ENCODE measurements around the gene FBXW4.
A peak's percentile ranks its signal among the peaks of the same experiment; 100 is the strongest.
"Not testable (repeated sequence)": the region's sequence is repeated elsewhere in the genome, so short reads cannot be mapped to it uniquely, and the experiment has no call there.

Gene FBXW4

GRCh38 chr10:101595591-101596433, 99.2 kb downstream of the FBXW4 start:
- H3K27ac ChIP-seq (ENCODE audit: low read depth, low read length): no peak overlapping the region

DNA sequence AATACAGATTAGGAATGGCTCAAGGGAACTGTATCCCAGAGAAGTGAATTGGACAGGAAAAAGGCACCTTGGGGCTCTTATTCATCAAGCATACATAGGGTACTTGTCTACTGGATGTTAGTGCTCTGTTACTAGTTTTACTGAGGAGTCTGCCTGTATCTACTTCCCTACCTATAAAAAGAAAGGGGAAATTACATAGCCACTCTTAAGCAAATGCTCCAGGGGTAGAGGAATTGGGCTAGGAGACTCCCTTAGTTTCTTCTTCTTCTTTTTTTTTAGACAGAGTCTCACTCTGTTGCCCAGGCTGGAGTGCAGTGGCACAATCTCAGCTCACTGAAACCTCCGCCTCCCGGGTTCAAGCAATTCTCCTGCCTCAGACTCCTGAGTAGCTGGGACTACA, 101.6 kb downstream of the FBXW4 start:
- not testable (repeated sequence) for H3K27ac ChIP-seq (ENCODE audit: low read depth, low read length)

More at GRCh38 chr10:101595591-101596433, 99.2 kb downstream of the FBXW4 start:
- Histone ChIP-seq H3K36me3 (ENCODE audit: control insufficient read depth in 1 of 2, insufficient read depth in 2 of 2, low read length in 2 of 2) (no peaks in the 10 kb centered on the region), H3K27me3 (ENCODE audit: control insufficient read depth in 1 of 2, insufficient read depth in 2 of 2, low read length in 2 of 2) (no peaks in the 10 kb centered on the region), H3K9ac (ENCODE audit: low read depth in 1 of 2, low read length in 2 of 2) (no peak overlapping the region), H3K4me1 (ENCODE audit: control insufficient read depth in 1 of 2, insufficient read depth in 2 of 2, low read length in 2 of 2) (no peaks in the 10 kb centered on the region), H3K9me3 (ENCODE audit: control insufficient read depth in 1 of 2, low read length in 2 of 2) (no peaks in the 10 kb centered on the region), H3K4me3 (ENCODE audit: low read depth in 1 of 2, low read length in 2 of 2) (no peak overlapping the region)

DNA sequence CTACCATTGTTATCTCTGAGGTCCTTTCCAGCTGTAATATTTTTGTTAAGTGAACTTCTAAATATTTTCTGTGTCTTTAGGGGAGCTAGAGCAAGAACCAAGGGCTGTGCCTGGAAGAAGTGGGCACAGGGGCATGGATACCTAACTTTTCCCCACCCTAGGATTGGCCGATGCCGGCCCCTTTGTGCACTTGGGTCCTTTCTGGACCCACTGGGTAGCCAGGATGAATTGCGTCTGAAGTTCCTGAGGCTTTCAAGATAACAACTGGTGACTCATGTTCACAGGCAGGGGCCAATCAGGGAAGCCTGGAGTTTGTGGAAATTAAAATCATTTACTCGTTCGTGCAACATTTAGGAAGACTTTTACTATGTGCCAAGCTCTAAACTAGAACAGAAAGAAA, 106.1 kb downstream of the FBXW4 start:
- H3K27ac ChIP-seq (ENCODE audit: low read depth, low read length): no peak overlapping the region
- no peak overlapping the region for H3K9ac ChIP-seq (ENCODE audit: low read depth in 1 of 2, low read length in 2 of 2)
- H3K36me3 ChIP-seq (ENCODE audit: control insufficient read depth in 1 of 2, insufficient read depth in 2 of 2, low read length in 2 of 2): peaks cover 4 to 15% of the 10 kb centered on the region in 2 donors
- H3K27me3 ChIP-seq (ENCODE audit: control insufficient read depth in 1 of 2, insufficient read depth in 2 of 2, low read length in 2 of 2): no peaks in the 10 kb centered on the region
- H3K9me3 ChIP-seq (ENCODE audit: control insufficient read depth in 1 of 2, low read length in 2 of 2): no peaks in the 10 kb centered on the region
- H3K4me3 ChIP-seq (ENCODE audit: low read depth in 1 of 2, low read length in 2 of 2): peak overlapping the region; percentile 99 to 100
- peaks cover 19 to 24% of the 10 kb centered on the region in 2 donors for H3K4me1 ChIP-seq (ENCODE audit: control insufficient read depth in 1 of 2, insufficient read depth in 2 of 2, low read length in 2 of 2)

More for the DNA sequence above, 101.6 kb downstream of the FBXW4 start:
- not testable (repeated sequence) for H3K36me3 ChIP-seq (ENCODE audit: control insufficient read depth in 1 of 2, insufficient read depth in 2 of 2, low read length in 2 of 2); H3K9ac ChIP-seq (ENCODE audit: low read depth in 1 of 2, low read length in 2 of 2); H3K27me3 ChIP-seq (ENCODE audit: control insufficient read depth in 1 of 2, insufficient read depth in 2 of 2, low read length in 2 of 2); H3K4me3 ChIP-seq (ENCODE audit: low read depth in 1 of 2, low read length in 2 of 2); H3K9me3 ChIP-seq (ENCODE audit: control insufficient read depth in 1 of 2, low read length in 2 of 2)
- peaks cover 10 to 11% of the 10 kb centered on the region in 2 donors for H3K4me1 ChIP-seq (ENCODE audit: control insufficient read depth in 1 of 2, insufficient read depth in 2 of 2, low read length in 2 of 2)

- peak within 1 kb of the TSS; percentile 99 to 100 for H3K4me3 ChIP-seq (ENCODE audit: low read depth in 1 of 2, low read length in 2 of 2)
- H3K9ac ChIP-seq (ENCODE audit: low read depth in 1 of 2, low read length in 2 of 2): peak within 1 kb of the TSS; percentile 80 to 90
- no peak within 1 kb of the TSS for H3K27ac ChIP-seq (ENCODE audit: low read depth, low read length)
- peaks cover 19 to 24% of the 10 kb centered on the region in 2 donors for H3K4me1 ChIP-seq (ENCODE audit: control insufficient read depth in 1 of 2, insufficient read depth in 2 of 2, low read length in 2 of 2)
- no peaks in the 10 kb centered on the region for H3K27me3 ChIP-seq (ENCODE audit: control insufficient read depth in 1 of 2, insufficient read depth in 2 of 2, low read length in 2 of 2)
- H3K9me3 ChIP-seq (ENCODE audit: control insufficient read depth in 1 of 2, low read length in 2 of 2): no peaks in the 10 kb centered on the region
- H3K36me3 ChIP-seq (ENCODE audit: control insufficient read depth in 1 of 2, insufficient read depth in 2 of 2, low read length in 2 of 2): peaks cover 4 to 22% of the 10 kb centered on the region in 2 donors
Measured at GRCh38 chr10:101587725-101588653, 107.0 kb downstream of the FBXW4 start, which contains the start of the genes DPCD and POLL. Gene DPCD (plus strand): TSS chr10:101588321. CDS start chr10:101588337, 16 bp downstream. Gene POLL (minus strand): TSS chr10:101588257. CDS start chr10:101587360, 897 bp downstream.

DNA sequence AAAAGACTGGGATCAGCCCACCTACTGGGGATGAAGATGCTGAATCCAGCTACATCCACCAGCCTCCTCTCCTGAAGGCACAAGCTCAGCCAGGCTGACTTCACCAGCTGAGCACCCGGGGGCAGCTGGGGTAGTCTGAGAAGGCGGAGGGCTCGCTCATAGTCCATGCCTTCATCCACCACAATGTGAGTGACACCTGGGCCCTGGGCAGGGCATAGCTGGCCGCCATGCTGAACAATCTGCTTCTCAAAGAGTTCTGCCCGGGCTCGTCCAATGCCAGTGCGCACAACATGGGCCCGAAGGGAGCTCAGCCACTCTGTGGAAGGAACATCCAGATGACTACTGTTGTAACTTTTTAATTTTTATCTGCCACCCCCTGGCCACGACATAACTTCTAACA, 109.1 kb downstream of the FBXW4 start:
- Histone ChIP-seq H3K9me3 (ENCODE audit: control insufficient read depth in 1 of 2, low read length in 2 of 2) (no peaks in the 10 kb centered on the region), H3K36me3 (ENCODE audit: control insufficient read depth in 1 of 2, insufficient read depth in 2 of 2, low read length in 2 of 2) (peaks cover 9 to 34% of the 10 kb centered on the region in 2 donors), H3K27me3 (ENCODE audit: control insufficient read depth in 1 of 2, insufficient read depth in 2 of 2, low read length in 2 of 2) (no peaks in the 10 kb centered on the region), H3K27ac (ENCODE audit: low read depth, low read length) (no peak overlapping the region), H3K4me3 (ENCODE audit: low read depth in 1 of 2, low read length in 2 of 2) (no peak overlapping the region), H3K4me1 (ENCODE audit: control insufficient read depth in 1 of 2, insufficient read depth in 2 of 2, low read length in 2 of 2) (peaks cover 19 to 24% of the 10 kb centered on the region in 2 donors), H3K9ac (ENCODE audit: low read depth in 1 of 2, low read length in 2 of 2) (no peak overlapping the region)

DNA sequence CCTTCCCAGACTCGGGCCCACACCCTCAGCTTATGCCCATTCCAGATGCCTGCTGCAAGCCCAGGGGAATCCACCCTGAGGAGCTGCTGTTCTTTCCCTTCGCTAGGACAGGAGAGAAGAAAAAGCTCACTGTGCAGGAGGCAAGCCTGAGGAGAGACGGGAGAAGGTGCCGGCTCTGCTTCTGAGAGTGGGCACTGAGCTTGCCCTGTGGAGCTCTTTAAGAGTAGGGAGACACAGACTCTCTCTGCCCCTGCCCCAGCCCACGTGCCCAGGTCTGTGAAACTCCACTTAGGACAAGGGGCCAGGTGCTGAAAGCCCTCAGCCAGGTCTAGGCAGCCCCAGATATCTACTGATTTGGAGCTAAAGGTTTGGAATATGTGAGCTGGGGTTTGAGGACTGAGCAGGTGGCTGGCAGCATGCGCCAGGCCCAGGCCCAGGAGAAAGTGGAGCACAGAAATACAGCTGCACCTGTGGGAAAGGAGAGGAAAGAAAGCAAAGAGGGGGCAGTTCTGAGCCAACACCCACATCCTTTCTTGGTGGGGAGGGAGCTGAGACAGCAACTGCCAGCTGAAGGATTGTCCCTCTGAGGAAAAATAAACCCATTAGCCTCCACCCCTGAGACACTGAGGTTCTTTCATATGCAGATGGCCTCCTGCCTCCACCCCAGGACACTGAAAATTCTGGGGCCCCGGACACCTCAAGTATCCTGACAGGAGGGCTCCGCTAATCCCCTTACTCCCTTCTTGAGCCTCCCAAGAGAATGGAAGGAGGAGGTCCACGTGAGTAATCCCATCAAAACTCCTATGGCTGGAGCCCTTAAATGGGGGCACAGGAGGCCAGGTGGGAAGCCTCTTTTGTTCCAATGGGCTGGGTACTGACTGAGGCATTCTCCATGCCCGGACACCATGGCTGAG, 114.2 kb downstream of the FBXW4 start:
- Histone ChIP-seq H3K9me3 (ENCODE audit: control insufficient read depth in 1 of 2, low read length in 2 of 2) (no peaks in the 10 kb centered on the region), H3K27me3 (ENCODE audit: control insufficient read depth in 1 of 2, insufficient read depth in 2 of 2, low read length in 2 of 2) (no peaks in the 10 kb centered on the region), H3K27ac (ENCODE audit: low read depth, low read length) (no peak overlapping the region), H3K9ac (ENCODE audit: low read depth in 1 of 2, low read length in 2 of 2) (no peak overlapping the region), H3K36me3 (ENCODE audit: control insufficient read depth in 1 of 2, insufficient read depth in 2 of 2, low read length in 2 of 2) (peaks cover 13 to 66% of the 10 kb centered on the region in 2 donors), H3K4me3 (ENCODE audit: low read depth in 1 of 2, low read length in 2 of 2) (no peak overlapping the region), H3K4me1 (ENCODE audit: control insufficient read depth in 1 of 2, insufficient read depth in 2 of 2, low read length in 2 of 2) (no peaks in the 10 kb centered on the region)

DNA sequence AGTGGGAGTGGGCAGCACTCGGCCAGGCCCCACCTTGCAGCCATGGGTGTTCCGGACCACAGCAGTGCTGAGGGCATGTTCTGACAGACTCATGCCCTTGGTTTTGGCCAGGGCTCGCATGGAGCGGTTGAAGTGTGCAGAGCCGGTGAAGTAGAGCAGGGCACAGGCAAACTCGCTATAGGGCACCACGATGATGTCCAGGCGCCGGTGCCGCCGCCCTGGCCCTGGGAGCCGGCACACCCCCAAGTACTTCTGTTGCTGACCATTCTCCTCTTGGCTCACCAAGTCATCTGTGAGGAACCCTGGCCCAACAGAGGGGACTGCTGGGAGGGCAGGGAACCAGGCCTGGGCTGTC, 115.5 kb downstream of the FBXW4 start:
- no peak overlapping the region for H3K27ac ChIP-seq (ENCODE audit: low read depth, low read length)
- no peak overlapping the region for H3K9ac ChIP-seq (ENCODE audit: low read depth in 1 of 2, low read length in 2 of 2)
- no peaks in the 10 kb centered on the region for H3K4me1 ChIP-seq (ENCODE audit: control insufficient read depth in 1 of 2, insufficient read depth in 2 of 2, low read length in 2 of 2)
- H3K27me3 ChIP-seq (ENCODE audit: control insufficient read depth in 1 of 2, insufficient read depth in 2 of 2, low read length in 2 of 2): no peaks in the 10 kb centered on the region
- H3K36me3 ChIP-seq (ENCODE audit: control insufficient read depth in 1 of 2, insufficient read depth in 2 of 2, low read length in 2 of 2): peaks cover 10 to 57% of the 10 kb centered on the region in 2 donors
- no peak overlapping the region for H3K4me3 ChIP-seq (ENCODE audit: low read depth in 1 of 2, low read length in 2 of 2)
- H3K9me3 ChIP-seq (ENCODE audit: control insufficient read depth in 1 of 2, low read length in 2 of 2): no peaks in the 10 kb centered on the region

- Histone ChIP-seq H3K9ac (ENCODE audit: low read depth in 1 of 2, low read length in 2 of 2) (no peak overlapping the region), H3K4me3 (ENCODE audit: low read depth in 1 of 2, low read length in 2 of 2) (no peak overlapping the region), H3K4me1 (ENCODE audit: control insufficient read depth in 1 of 2, insufficient read depth in 2 of 2, low read length in 2 of 2) (no peaks in the 10 kb centered on the region), H3K27me3 (ENCODE audit: control insufficient read depth in 1 of 2, insufficient read depth in 2 of 2, low read length in 2 of 2) (no peaks in the 10 kb centered on the region), H3K9me3 (ENCODE audit: control insufficient read depth in 1 of 2, low read length in 2 of 2) (no peaks in the 10 kb centered on the region), H3K36me3 (ENCODE audit: control insufficient read depth in 1 of 2, insufficient read depth in 2 of 2, low read length in 2 of 2) (peaks cover 8 to 54% of the 10 kb centered on the region in 2 donors), H3K27ac (ENCODE audit: low read depth, low read length) (no peak overlapping the region)
Measured at GRCh38 chr10:101578803-101579515, 116.0 kb downstream of the FBXW4 start.

DNA sequence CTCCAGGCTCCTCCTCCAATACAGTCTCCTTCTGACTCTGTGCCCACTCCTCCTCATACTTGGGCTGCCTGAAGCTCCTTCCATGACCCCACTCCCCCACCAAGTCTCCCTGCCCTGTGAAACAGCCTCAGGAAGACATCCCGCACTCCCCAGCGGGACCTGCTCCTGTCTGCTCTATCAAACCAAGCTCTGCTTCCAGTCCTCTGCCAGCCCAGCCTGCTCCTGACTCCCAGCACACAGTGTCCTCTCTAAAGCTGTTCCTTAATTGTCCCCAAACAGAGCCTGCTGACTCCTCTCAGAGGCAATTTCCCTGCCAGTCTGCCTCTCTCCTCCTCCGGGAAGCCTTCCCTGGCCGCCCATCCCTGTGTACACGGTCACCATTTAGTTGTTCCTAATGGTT, 116.8 kb downstream of the FBXW4 start:
- peaks cover 2 to 3% of the 10 kb centered on the region in 2 donors for H3K9me3 ChIP-seq (ENCODE audit: control insufficient read depth in 1 of 2, low read length in 2 of 2)
- H3K27ac ChIP-seq (ENCODE audit: low read depth, low read length): no peak overlapping the region
- H3K36me3 ChIP-seq (ENCODE audit: control insufficient read depth in 1 of 2, insufficient read depth in 2 of 2, low read length in 2 of 2): peaks cover 8 to 49% of the 10 kb centered on the region in 2 donors
- no peak overlapping the region for H3K9ac ChIP-seq (ENCODE audit: low read depth in 1 of 2, low read length in 2 of 2)
- H3K4me1 ChIP-seq (ENCODE audit: control insufficient read depth in 1 of 2, insufficient read depth in 2 of 2, low read length in 2 of 2): no peaks in the 10 kb centered on the region
- H3K4me3 ChIP-seq (ENCODE audit: low read depth in 1 of 2, low read length in 2 of 2): no peak overlapping the region
- no peaks in the 10 kb centered on the region for H3K27me3 ChIP-seq (ENCODE audit: control insufficient read depth in 1 of 2, insufficient read depth in 2 of 2, low read length in 2 of 2)

All from duodenal mucosa (tissue), 2 donors.